Neural cell (in vitro differentiated cells): ENCODE measurements around the gene STAG2. TPM values are rescaled to one million over a fixed set of nuclear protein-coding genes. Genes with fewer than 3 reads are reported as not detected.

Source experiments
- H2AFZ ChIP-seq: fragments of 200-600, 300-800 bp; sonication (generic), shearing (Covaris generic); 2 replicates; pipeline ENCODE4 v1.6.0; 2014; ENCODE audit warnings: low read depth, mild to moderate bottlenecking, antibody characterized with exemption, low read length, moderate library complexity
- H3F3A ChIP-seq: fragments of 200-600 bp; shearing (Covaris generic); 2 replicates; pipeline ENCODE4 v1.6.1; 2016; ENCODE audit warnings: mild to moderate bottlenecking, moderate library complexity, mixed read lengths, antibody characterized with exemption, low read length; ENCODE audit not compliant: insufficient read depth, poor library complexity, severe bottlenecking
- H3K27ac ChIP-seq: fragments of 200-600, 300-800 bp; sonication (generic), shearing (Covaris generic); 2 replicates; pipeline ENCODE4 v1.5.1; 2014; ENCODE audit warnings: mild to moderate bottlenecking, low read length, moderate library complexity
- H3K27me3 ChIP-seq: fragments of 300-800, 200-600 bp; sonication (generic), shearing (Covaris generic); 2 replicates; pipeline ENCODE4 v1.6.0; 2014; ENCODE audit warnings: mild to moderate bottlenecking, low read depth, low read length, moderate library complexity; ENCODE audit not compliant: insufficient read depth
- H3K36me3 ChIP-seq: fragments of 300-800, 200-600 bp; sonication (generic), shearing (Covaris generic); 2 replicates; pipeline ENCODE4 v1.5.1; 2014; ENCODE audit warnings: mild to moderate bottlenecking, antibody characterized with exemption, low read length, moderate library complexity; ENCODE audit not compliant: insufficient read depth
- H3K4me2 ChIP-seq: fragments of 300-800, 200-600 bp; sonication (generic), shearing (Covaris generic); 2 replicates; pipeline ENCODE4 v1.6.0; 2014; ENCODE audit warnings: mild to moderate bottlenecking, low read length
- H3K4me3 ChIP-seq: fragments of 300-800, 200-600 bp; sonication (generic), shearing (Covaris generic); 2 replicates; pipeline ENCODE4 v1.5.1; 2014; ENCODE audit warnings: mild to moderate bottlenecking, low read length, moderate library complexity
- H3K79me2 ChIP-seq: fragments of 200-600 bp; shearing (Covaris generic); replicated peaks from 2 replicates; pipeline ENCODE4 v1.6.0; 2014; ENCODE audit warnings: mild to moderate bottlenecking, low read length, moderate library complexity; ENCODE audit not compliant: insufficient read depth
- H3K9ac ChIP-seq: fragments of 300-800, 200-600 bp; sonication (generic), shearing (Covaris generic); 2 replicates; pipeline ENCODE4 v1.6.1; 2016; ENCODE audit warnings: mild to moderate bottlenecking, low read length, mixed read lengths
- H3K9me2 ChIP-seq: fragments of 200-600 bp; shearing (Covaris generic); 2 replicates; pipeline ENCODE4 v1.6.1; 2016; ENCODE audit warnings: mild to moderate bottlenecking, low read length, mixed read lengths; ENCODE audit not compliant: insufficient read depth
- H3K9me3 ChIP-seq: fragments of 200-600, 300-800 bp; sonication (generic), shearing (Covaris generic); 2 replicates; pipeline ENCODE4 v1.6.1; 2016; ENCODE audit warnings: mild to moderate bottlenecking, mixed run types, low read length, moderate library complexity, mixed read lengths
- H4K20me1 ChIP-seq: fragments of 200-600 bp; shearing (Covaris generic); 2 replicates; pipeline ENCODE4 v1.6.1; 2016; ENCODE audit warnings: mild to moderate bottlenecking, mixed run types; ENCODE audit not compliant: insufficient read depth
- CTCF ChIP-seq: fragments of 450-650 bp; IDR thresholded peaks from 2 replicates; pipeline ENCODE4 v1.5.1; 2014; ENCODE audit warnings: antibody characterized with exemption, mild to moderate bottlenecking, moderate library complexity; ENCODE audit not compliant: poor library complexity, severe bottlenecking
- EP300 ChIP-seq: fragments of 450-650 bp; conservative IDR thresholded peaks from 2 replicates; pipeline ENCODE4 v1.6.1; 2014; ENCODE audit warnings: antibody characterized with exemption, mild to moderate bottlenecking, moderate library complexity; ENCODE audit not compliant: poor library complexity, severe bottlenecking
- EZH2 ChIP-seq: fragments of 200-600, 300-800 bp; shearing (Covaris generic), sonication (generic); IDR thresholded peaks from 2 replicates; pipeline ENCODE4 v1.6.1; 2014; ENCODE audit warnings: antibody characterized with exemption, low read length, borderline replicate concordance, mild to moderate bottlenecking; ENCODE audit not compliant: insufficient read depth, poor library complexity, severe bottlenecking
- MXI1 ChIP-seq: fragments of 450-650 bp; conservative IDR thresholded peaks from 2 replicates; pipeline ENCODE4 v1.6.1; 2014; ENCODE audit warnings: antibody characterized with exemption, mild to moderate bottlenecking; ENCODE audit not compliant: poor library complexity, severe bottlenecking
- POLR2AphosphoS5 ChIP-seq: IDR thresholded peaks from 2 replicates; pipeline ENCODE4 v1.6.1; 2012
- RAD21 ChIP-seq: fragments of 450-650 bp; conservative IDR thresholded peaks from 2 replicates; pipeline ENCODE4 v1.6.1; 2014; ENCODE audit warnings: antibody characterized with exemption, mild to moderate bottlenecking, moderate library complexity
- SMC3 ChIP-seq: fragments of 450-650 bp; conservative IDR thresholded peaks from 2 replicates; pipeline ENCODE4 v1.6.1; 2014; ENCODE audit warnings: antibody characterized with exemption, mild to moderate bottlenecking, moderate library complexity; ENCODE audit not compliant: poor library complexity
- TAF1 ChIP-seq: IDR thresholded peaks from 2 replicates; pipeline ENCODE4 v1.6.1; 2012; ENCODE audit warnings: low read depth
- polyA plus RNA-seq: library from polyadenylated mRNA; depleted of rRNA; stranded (reverse); fragments of >200 nt; gene quantifications from 2 replicates; pipeline ENCODE4 v1.2.3, GENCODE V29; 2014
- TF ChIP-seq, protein P1 (sequence below): IDR thresholded peaks from 2 replicates; pipeline ENCODE4 v1.6.1; 2012; ENCODE audit warnings: borderline replicate concordance

The STAG2 gene
- polyA plus RNA-seq, 1 donor from 2014 or later: 26.5 TPM

DNA sequence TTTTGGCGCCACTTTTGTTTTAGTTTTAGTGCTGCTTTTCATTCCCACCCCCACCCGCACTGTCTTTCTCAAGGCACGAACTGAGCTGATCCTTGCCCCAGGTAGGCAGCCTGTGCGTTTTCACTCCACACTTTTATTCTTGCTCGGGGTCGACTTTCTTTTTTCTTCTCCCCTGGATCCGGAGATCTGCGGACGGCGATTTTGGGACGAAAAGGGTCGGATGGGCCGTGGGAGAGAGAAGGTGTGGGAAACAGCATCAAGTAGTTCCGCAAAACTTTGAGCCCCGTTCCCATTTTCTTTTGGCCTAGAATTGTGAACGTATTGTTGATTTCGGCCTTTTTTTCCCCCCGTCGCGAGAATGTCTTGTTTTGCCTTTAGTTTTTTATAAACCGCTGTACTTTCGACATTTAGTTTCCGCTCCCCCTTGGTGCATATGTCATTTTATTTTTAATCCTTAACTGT lies 531 bp downstream of the STAG2 start:
- peak; percentile 8 for TF ChIP-seq MXI1
- no peak for TF ChIP-seq POLR2AphosphoS5
- Histone ChIP-seq H3K4me3 (peak overlapping the region; percentile 74), H3K9me2 (no peaks in the 10 kb centered on the region), H4K20me1 (no peaks in the 10 kb centered on the region), H3K9ac (peak overlapping the region; percentile 89), H3K4me2 (no peak overlapping the region), H3F3A (no peaks in the 10 kb centered on the region), H3K27ac (peak overlapping the region; percentile 93), H3K9me3 (no peaks in the 10 kb centered on the region), H3K79me2 (peaks cover 33% of the 10 kb centered on the region), H3K36me3 (no peaks in the 10 kb centered on the region), H2AFZ (no peak overlapping the region), H3K27me3 (no peaks in the 10 kb centered on the region)

DNA sequence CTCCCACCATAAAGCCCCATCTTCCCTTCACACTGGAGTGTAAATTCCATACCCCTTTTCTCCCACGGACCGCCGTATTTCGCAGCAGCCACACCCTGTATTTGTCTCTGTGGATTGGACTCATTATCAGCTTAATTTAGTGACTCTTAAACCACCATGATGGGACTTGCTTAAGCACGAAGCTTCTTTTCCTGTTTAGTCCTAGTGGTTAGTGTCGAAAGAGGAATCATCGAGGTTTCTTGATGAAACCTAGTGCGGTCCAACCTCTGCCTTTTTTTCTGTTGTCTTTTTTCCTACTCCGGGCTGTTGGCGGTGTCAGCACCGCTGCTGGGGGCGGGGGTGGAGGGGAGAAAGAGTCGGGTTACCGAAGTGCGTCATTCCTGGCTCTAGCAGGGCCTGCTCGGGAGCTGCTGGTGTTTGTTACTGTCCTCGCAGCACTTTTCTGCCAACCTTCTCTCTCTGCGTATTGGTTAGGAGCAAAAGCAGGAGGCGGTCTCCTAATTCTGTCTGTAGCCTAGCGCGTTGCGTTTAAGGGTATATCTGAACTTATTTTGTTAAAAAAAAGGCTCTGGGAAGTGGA lies 1.4 kb downstream of the STAG2 start:
- H4K20me1 ChIP-seq: no peaks in the 10 kb centered on the region
- H3F3A ChIP-seq: no peaks in the 10 kb centered on the region
- TF ChIP-seq TAF1 (peak; percentile 6), RAD21 (no peak), MXI1 (no peak), EZH2 (no peak), CTCF (no peak), EP300 (no peak), POLR2AphosphoS5 (peak; percentile 52), SMC3 (no peak)
- TF ChIP-seq, protein P1, sequence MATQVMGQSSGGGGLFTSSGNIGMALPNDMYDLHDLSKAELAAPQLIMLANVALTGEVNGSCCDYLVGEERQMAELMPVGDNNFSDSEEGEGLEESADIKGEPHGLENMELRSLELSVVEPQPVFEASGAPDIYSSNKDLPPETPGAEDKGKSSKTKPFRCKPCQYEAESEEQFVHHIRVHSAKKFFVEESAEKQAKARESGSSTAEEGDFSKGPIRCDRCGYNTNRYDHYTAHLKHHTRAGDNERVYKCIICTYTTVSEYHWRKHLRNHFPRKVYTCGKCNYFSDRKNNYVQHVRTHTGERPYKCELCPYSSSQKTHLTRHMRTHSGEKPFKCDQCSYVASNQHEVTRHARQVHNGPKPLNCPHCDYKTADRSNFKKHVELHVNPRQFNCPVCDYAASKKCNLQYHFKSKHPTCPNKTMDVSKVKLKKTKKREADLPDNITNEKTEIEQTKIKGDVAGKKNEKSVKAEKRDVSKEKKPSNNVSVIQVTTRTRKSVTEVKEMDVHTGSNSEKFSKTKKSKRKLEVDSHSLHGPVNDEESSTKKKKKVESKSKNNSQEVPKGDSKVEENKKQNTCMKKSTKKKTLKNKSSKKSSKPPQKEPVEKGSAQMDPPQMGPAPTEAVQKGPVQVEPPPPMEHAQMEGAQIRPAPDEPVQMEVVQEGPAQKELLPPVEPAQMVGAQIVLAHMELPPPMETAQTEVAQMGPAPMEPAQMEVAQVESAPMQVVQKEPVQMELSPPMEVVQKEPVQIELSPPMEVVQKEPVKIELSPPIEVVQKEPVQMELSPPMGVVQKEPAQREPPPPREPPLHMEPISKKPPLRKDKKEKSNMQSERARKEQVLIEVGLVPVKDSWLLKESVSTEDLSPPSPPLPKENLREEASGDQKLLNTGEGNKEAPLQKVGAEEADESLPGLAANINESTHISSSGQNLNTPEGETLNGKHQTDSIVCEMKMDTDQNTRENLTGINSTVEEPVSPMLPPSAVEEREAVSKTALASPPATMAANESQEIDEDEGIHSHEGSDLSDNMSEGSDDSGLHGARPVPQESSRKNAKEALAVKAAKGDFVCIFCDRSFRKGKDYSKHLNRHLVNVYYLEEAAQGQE: no peak
- peaks cover 35% of the 10 kb centered on the region for H3K79me2 ChIP-seq
- no peaks in the 10 kb centered on the region for H3K36me3 ChIP-seq
- H3K4me2 ChIP-seq: peak overlapping the region; percentile 27
- H3K9me3 ChIP-seq: no peaks in the 10 kb centered on the region
- H3K27me3 ChIP-seq: no peaks in the 10 kb centered on the region
- peak overlapping the region; percentile 74 for H3K4me3 ChIP-seq
- peak overlapping the region; percentile 93 for H3K27ac ChIP-seq
- no peak overlapping the region for H2AFZ ChIP-seq
- H3K9me2 ChIP-seq: no peaks in the 10 kb centered on the region
- peak overlapping the region; percentile 89 for H3K9ac ChIP-seq
